Activated T-cell treated with anti-CD3 and anti-CD28 coated beads, Interleukin-2, amount 50 U/mL, for 4 hours (primary cell): Measurements from ENCODE around the gene TKT. TPM values are rescaled to one million over a fixed set of nuclear protein-coding genes. Genes with fewer than 3 reads are reported as not detected.
"Not testable (repeated sequence)": the region's sequence is repeated elsewhere in the genome, so short reads cannot be mapped to it uniquely, and the experiment has no call there.

Experiments used
- ATAC-seq, 2 donors: fragments of 200-7000 bp; cut with Tn5 transposase; one replicate each; pipeline ENCODE4 v1.10.0; 2021
- DNase-seq: peaks from one replicate; pipeline ENCODE4 v3.0.0-alpha.2; 2020
- H3K27me3 Mint-ChIP-seq: one replicate; pipeline ENCODE4 v1.8.0; 2021; ENCODE audit warnings: low read depth, mixed read lengths
- H3K36me3 Mint-ChIP-seq: one replicate; pipeline ENCODE4 v1.8.0; 2022; ENCODE audit warnings: mixed read lengths; ENCODE audit not compliant: insufficient read depth
- H3K4me1 Mint-ChIP-seq: one replicate; pipeline ENCODE4 v1.8.0; 2021; ENCODE audit warnings: low read depth, mixed read lengths
- H3K4me3 Mint-ChIP-seq: one replicate; pipeline ENCODE4 v1.8.0; 2021; ENCODE audit warnings: mild to moderate bottlenecking, moderate library complexity, mixed read lengths
- H3K9me3 Mint-ChIP-seq: one replicate; pipeline ENCODE4 v1.8.0; 2021; ENCODE audit warnings: mixed read lengths
- total RNA-seq, 3 donors: library from RNA; stranded (reverse); gene quantifications; one replicate each; pipeline ENCODE4 v1.2.1, GENCODE V29; 2021

Gene TKT
- total RNA-seq, 3 donors from 2014 or later = 287 to 334 (median 331) TPM

GRCh38 chr3:53253707-53254508 is 1.9 kb downstream of the TKT start:
- H3K4me3 Mint-ChIP-seq = peak overlapping the region; percentile 93
- DNase-seq (no peak), ATAC-seq (no peak)
- H3K36me3 Mint-ChIP-seq = peaks cover 2% of the 10 kb centered on the region
- H3K4me1 Mint-ChIP-seq = peaks cover 52% of the 10 kb centered on the region
- no peaks in the 10 kb centered on the region for H3K27me3 Mint-ChIP-seq
- H3K9me3 Mint-ChIP-seq = no peaks in the 10 kb centered on the region

GRCh38 chr3:53252947-53253322 is 2.9 kb downstream of the TKT start:
- H3K27me3 Mint-ChIP-seq, H3K9me3 Mint-ChIP-seq, H3K36me3 Mint-ChIP-seq, DNase-seq, ATAC-seq: not testable (repeated sequence)
- Mint-ChIP-seq H3K4me1 (peaks cover 60% of the 10 kb centered on the region), H3K4me3 (peak overlapping the region; percentile 49)

GRCh38 chr3:53252096-53252946 is 3.5 kb downstream of the TKT start:
- Mint-ChIP-seq H3K9me3 (no peaks in the 10 kb centered on the region), H3K4me3 (peak overlapping the region; percentile 49), H3K4me1 (peaks cover 64% of the 10 kb centered on the region), H3K36me3 (peaks cover 5% of the 10 kb centered on the region), H3K27me3 (no peaks in the 10 kb centered on the region)
- DNase-seq (no peak), ATAC-seq (no peak)

GRCh38 chr3:53250881-53251605 is 4.8 kb downstream of the TKT start:
- ATAC-seq (no peak), DNase-seq (no peak)
- Mint-ChIP-seq H3K27me3 (no peaks in the 10 kb centered on the region), H3K4me3 (no peak overlapping the region), H3K36me3 (peaks cover 9% of the 10 kb centered on the region), H3K9me3 (no peaks in the 10 kb centered on the region), H3K4me1 (peaks cover 66% of the 10 kb centered on the region)

GRCh38 chr3:53250453-53250852 is 5.4 kb downstream of the TKT start:
- Mint-ChIP-seq H3K36me3 (peaks cover 10% of the 10 kb centered on the region), H3K27me3 (no peaks in the 10 kb centered on the region), H3K4me1 (peaks cover 68% of the 10 kb centered on the region), H3K4me3 (no peak overlapping the region), H3K9me3 (no peaks in the 10 kb centered on the region)
- DNase-seq = no peak
- no peak for ATAC-seq

- Mint-ChIP-seq H3K27me3 (no peaks in the 10 kb centered on the region), H3K9me3 (no peaks in the 10 kb centered on the region), H3K4me3 (no peak overlapping the region), H3K4me1 (peaks cover 57% of the 10 kb centered on the region), H3K36me3 (peaks cover 10% of the 10 kb centered on the region)
- ATAC-seq (no peak), DNase-seq (no peak)
These were observed 7.7 kb downstream of the TKT start for GRCh38 chr3:53248161-53248560.

- Mint-ChIP-seq H3K4me1 (peaks cover 53% of the 10 kb centered on the region), H3K36me3 (peaks cover 10% of the 10 kb centered on the region), H3K4me3 (no peak overlapping the region), H3K27me3 (no peaks in the 10 kb centered on the region), H3K9me3 (no peaks in the 10 kb centered on the region)
- ATAC-seq = no peak
- no peak for DNase-seq
These were observed 8.2 kb downstream of the TKT start for GRCh38 chr3:53247619-53248018.

- Mint-ChIP-seq H3K27me3 (no peaks in the 10 kb centered on the region), H3K4me1 (peaks cover 22% of the 10 kb centered on the region)
- no peak for ATAC-seq
These were observed 11.6 kb downstream of the TKT start for GRCh38 chr3:53244271-53244670.

GRCh38 chr3:53243785-53244184 is 12.0 kb downstream of the TKT start:
- H3K4me3 Mint-ChIP-seq = no peak overlapping the region
- DNase-seq (no peak), ATAC-seq (no peak)
- H3K9me3 Mint-ChIP-seq = no peaks in the 10 kb centered on the region
- peaks cover 19% of the 10 kb centered on the region for H3K36me3 Mint-ChIP-seq
- H3K27me3 Mint-ChIP-seq = no peaks in the 10 kb centered on the region
- H3K4me1 Mint-ChIP-seq = peaks cover 22% of the 10 kb centered on the region

More at GRCh38 chr3:53244271-53244670, 11.6 kb downstream of the TKT start:
- no peak for DNase-seq
- Mint-ChIP-seq H3K4me3 (no peak overlapping the region), H3K9me3 (no peaks in the 10 kb centered on the region), H3K36me3 (peaks cover 16% of the 10 kb centered on the region)

- Mint-ChIP-seq H3K27me3 (no peaks in the 10 kb centered on the region), H3K4me3 (no peak overlapping the region), H3K9me3 (no peaks in the 10 kb centered on the region), H3K4me1 (peaks cover 17% of the 10 kb centered on the region), H3K36me3 (peaks cover 23% of the 10 kb centered on the region)
- no peak for ATAC-seq
- no peak for DNase-seq
These were observed 12.7 kb downstream of the TKT start for GRCh38 chr3:53243165-53243564.

- no peaks in the 10 kb centered on the region for H3K27me3 Mint-ChIP-seq
- DNase-seq = no peak
- no peak for ATAC-seq
- no peaks in the 10 kb centered on the region for H3K9me3 Mint-ChIP-seq
- H3K4me1 Mint-ChIP-seq = peaks cover 11% of the 10 kb centered on the region
- H3K36me3 Mint-ChIP-seq = peaks cover 21% of the 10 kb centered on the region
- no peak overlapping the region for H3K4me3 Mint-ChIP-seq
These were observed 13.2 kb downstream of the TKT start for GRCh38 chr3:53242642-53243041.

- no peak overlapping the region for H3K4me3 Mint-ChIP-seq
- DNase-seq = no peak
- no peaks in the 10 kb centered on the region for H3K27me3 Mint-ChIP-seq
- peaks cover 20% of the 10 kb centered on the region for H3K36me3 Mint-ChIP-seq
- H3K9me3 Mint-ChIP-seq = no peaks in the 10 kb centered on the region
- H3K4me1 Mint-ChIP-seq = peaks cover 10% of the 10 kb centered on the region
- ATAC-seq = no peak
These were observed 13.7 kb downstream of the TKT start for GRCh38 chr3:53242155-53242554.

GRCh38 chr3:53240989-53241972 is 14.5 kb downstream of the TKT start:
- H3K36me3 Mint-ChIP-seq = peaks cover 19% of the 10 kb centered on the region
- no peak for DNase-seq
- H3K9me3 Mint-ChIP-seq = no peaks in the 10 kb centered on the region
- peaks cover 10% of the 10 kb centered on the region for H3K4me1 Mint-ChIP-seq
- ATAC-seq = no peak
- no peak overlapping the region for H3K4me3 Mint-ChIP-seq
- H3K27me3 Mint-ChIP-seq = no peaks in the 10 kb centered on the region
